Activated naive CD4-positive, alpha-beta T cell treated with anti-CD3 and anti-CD28 coated beads, Interleukin-2, amount 10 ng/mL, durations not matched to agents 7 days and 5 days (primary cell): ENCODE results near the gene WDR1.

Experiments
- CTCF ChIA-PET: fragments of 350-600 bp; sonication (Branson Sonifier 250); formaldehyde crosslinking; loops from one replicate; lab custom pipeline; 2021; ENCODE audit warnings: antibody characterized with exemption; lab: Charles Lee
- DNase-seq: peaks from one replicate; pipeline ENCODE4 v3.0.0-alpha.2; 2020
- H3K27ac Mint-ChIP-seq: one replicate; pipeline ENCODE4 v1.8.0; 2021; ENCODE audit warnings: mild to moderate bottlenecking, moderate library complexity, mixed read lengths
- H3K27me3 Mint-ChIP-seq: one replicate; pipeline ENCODE4 v1.8.0; 2021; ENCODE audit warnings: mild to moderate bottlenecking, mixed read lengths
- H3K36me3 Mint-ChIP-seq: one replicate; pipeline ENCODE4 v1.8.0; 2021; ENCODE audit warnings: mixed read lengths
- H3K4me1 Mint-ChIP-seq: one replicate; pipeline ENCODE4 v1.8.0; 2021; ENCODE audit warnings: mixed read lengths
- H3K4me3 Mint-ChIP-seq: one replicate; pipeline ENCODE4 v1.8.0; 2021; ENCODE audit warnings: mild to moderate bottlenecking, moderate library complexity, mixed read lengths
- H3K9me3 Mint-ChIP-seq: one replicate; pipeline ENCODE4 v1.8.0; 2021; ENCODE audit warnings: mixed read lengths

WDR1 gene

GRCh38 chr4:10061650-10062415 is 54.8 kb downstream of the WDR1 start:
- Mint-ChIP-seq H3K4me1 (no peaks in the 10 kb centered on the region), H3K4me3 (no peak overlapping the region), H3K27me3 (no peaks in the 10 kb centered on the region), H3K27ac (no peak overlapping the region), H3K9me3 (no peaks in the 10 kb centered on the region), H3K36me3 (peaks cover 27% of the 10 kb centered on the region)
- DNase-seq, result no peak
- CTCF ChIA-PET, result no interaction called here

GRCh38 chr4:10058371-10058770 is 58.2 kb downstream of the WDR1 start:
- CTCF ChIA-PET, result no interaction called here
- H3K9me3 Mint-ChIP-seq, result no peaks in the 10 kb centered on the region
- H3K27ac Mint-ChIP-seq, result no peak overlapping the region
- no peak overlapping the region for H3K4me3 Mint-ChIP-seq
- peaks cover 7% of the 10 kb centered on the region for H3K4me1 Mint-ChIP-seq
- no peak for DNase-seq
- peaks cover 21% of the 10 kb centered on the region for H3K36me3 Mint-ChIP-seq
- H3K27me3 Mint-ChIP-seq, result no peaks in the 10 kb centered on the region

GRCh38 chr4:10057023-10057395 is 59.6 kb downstream of the WDR1 start:
- Mint-ChIP-seq H3K9me3 (no peaks in the 10 kb centered on the region), H3K27me3 (no peaks in the 10 kb centered on the region), H3K36me3 (peaks cover 19% of the 10 kb centered on the region), H3K27ac (no peak overlapping the region), H3K4me3 (no peak overlapping the region), H3K4me1 (peaks cover 8% of the 10 kb centered on the region)
- no peak for DNase-seq
- CTCF ChIA-PET, result no interaction called here

GRCh38 chr4:10056334-10057022 is 60.1 kb downstream of the WDR1 start:
- Mint-ChIP-seq H3K27me3 (no peaks in the 10 kb centered on the region), H3K4me3 (no peak overlapping the region), H3K4me1 (peaks cover 8% of the 10 kb centered on the region), H3K36me3 (peaks cover 16% of the 10 kb centered on the region), H3K9me3 (no peaks in the 10 kb centered on the region), H3K27ac (no peak overlapping the region)
- CTCF ChIA-PET, result no interaction called here
- DNase-seq, result no peak

GRCh38 chr4:10055871-10056270 is 60.7 kb downstream of the WDR1 start:
- Mint-ChIP-seq H3K36me3 (peaks cover 12% of the 10 kb centered on the region), H3K27me3 (no peaks in the 10 kb centered on the region), H3K27ac (no peak overlapping the region), H3K4me1 (peaks cover 8% of the 10 kb centered on the region), H3K4me3 (no peak overlapping the region), H3K9me3 (no peaks in the 10 kb centered on the region)
- CTCF ChIA-PET, result no interaction called here
- DNase-seq, result no peak

- H3K4me3 Mint-ChIP-seq, result no peak overlapping the region
- H3K27ac Mint-ChIP-seq, result no peak overlapping the region
- H3K9me3 Mint-ChIP-seq, result no peaks in the 10 kb centered on the region
- H3K36me3 Mint-ChIP-seq, result peaks cover 12% of the 10 kb centered on the region
- DNase-seq, result no peak
- CTCF ChIA-PET, result no interaction called here
- peaks cover 8% of the 10 kb centered on the region for H3K4me1 Mint-ChIP-seq
- no peaks in the 10 kb centered on the region for H3K27me3 Mint-ChIP-seq
Observed at GRCh38 chr4:10054571-10055041, 62.0 kb downstream of the WDR1 start.

- Mint-ChIP-seq H3K9me3 (no peaks in the 10 kb centered on the region), H3K4me1 (peaks cover 8% of the 10 kb centered on the region), H3K27ac (no peak overlapping the region), H3K36me3 (peaks cover 12% of the 10 kb centered on the region), H3K27me3 (no peaks in the 10 kb centered on the region), H3K4me3 (no peak overlapping the region)
- CTCF ChIA-PET, result no interaction called here
- no peak for DNase-seq
Observed at GRCh38 chr4:10053635-10054453, 62.8 kb downstream of the WDR1 start.

GRCh38 chr4:10051517-10052135 is 65.0 kb downstream of the WDR1 start:
- H3K9me3 Mint-ChIP-seq, result no peaks in the 10 kb centered on the region
- H3K36me3 Mint-ChIP-seq, result peaks cover 8% of the 10 kb centered on the region
- H3K27ac Mint-ChIP-seq, result no peak overlapping the region
- no peak for DNase-seq
- peaks cover 16% of the 10 kb centered on the region for H3K4me1 Mint-ChIP-seq
- CTCF ChIA-PET, result no interaction called here
- H3K4me3 Mint-ChIP-seq, result no peak overlapping the region
- no peaks in the 10 kb centered on the region for H3K27me3 Mint-ChIP-seq

- CTCF ChIA-PET, result no interaction called here
- no peak for DNase-seq
- no peaks in the 10 kb centered on the region for H3K27me3 Mint-ChIP-seq
- H3K4me3 Mint-ChIP-seq, result no peak overlapping the region
- no peak overlapping the region for H3K27ac Mint-ChIP-seq
- H3K4me1 Mint-ChIP-seq, result peaks cover 16% of the 10 kb centered on the region
- peaks cover 2% of the 10 kb centered on the region for H3K36me3 Mint-ChIP-seq
- H3K9me3 Mint-ChIP-seq, result no peaks in the 10 kb centered on the region
Observed at GRCh38 chr4:10050721-10051120, 65.9 kb downstream of the WDR1 start.

GRCh38 chr4:10050261-10050661 is 66.3 kb downstream of the WDR1 start:
- Mint-ChIP-seq H3K4me1 (peaks cover 16% of the 10 kb centered on the region), H3K27ac (no peak overlapping the region), H3K9me3 (no peaks in the 10 kb centered on the region), H3K36me3 (no peaks in the 10 kb centered on the region), H3K27me3 (no peaks in the 10 kb centered on the region), H3K4me3 (no peak overlapping the region)
- no peak for DNase-seq
- CTCF ChIA-PET, result no interaction called here

- H3K9me3 Mint-ChIP-seq, result no peaks in the 10 kb centered on the region
- no peak for DNase-seq
- CTCF ChIA-PET, result no interaction called here
- H3K27ac Mint-ChIP-seq, result no peak overlapping the region
- H3K36me3 Mint-ChIP-seq, result no peaks in the 10 kb centered on the region
- H3K27me3 Mint-ChIP-seq, result no peaks in the 10 kb centered on the region
- no peak overlapping the region for H3K4me3 Mint-ChIP-seq
- peaks cover 16% of the 10 kb centered on the region for H3K4me1 Mint-ChIP-seq
Observed at GRCh38 chr4:10048941-10049697, 67.5 kb downstream of the WDR1 start.

- H3K27me3 Mint-ChIP-seq, result no peaks in the 10 kb centered on the region
- no peak for DNase-seq
- no peak overlapping the region for H3K27ac Mint-ChIP-seq
- H3K36me3 Mint-ChIP-seq, result no peaks in the 10 kb centered on the region
- peaks cover 2% of the 10 kb centered on the region for H3K9me3 Mint-ChIP-seq
- peaks cover 8% of the 10 kb centered on the region for H3K4me1 Mint-ChIP-seq
- no peak overlapping the region for H3K4me3 Mint-ChIP-seq
- CTCF ChIA-PET, result no interaction called here
Observed at GRCh38 chr4:10047967-10048366, 68.6 kb downstream of the WDR1 start.

- CTCF ChIA-PET, result no interaction called here
- Mint-ChIP-seq H3K9me3 (peaks cover 11% of the 10 kb centered on the region), H3K4me3 (no peak overlapping the region), H3K27me3 (no peaks in the 10 kb centered on the region), H3K4me1 (peaks cover 8% of the 10 kb centered on the region), H3K27ac (no peak overlapping the region), H3K36me3 (peaks cover 7% of the 10 kb centered on the region)
- DNase-seq, result no peak
Observed at GRCh38 chr4:10046471-10046870, 70.1 kb downstream of the WDR1 start.
